Fibroblast of the aortic adventitia (primary cell): ENCODE data around the gene FAM9A. TPM values are rescaled to one million over a fixed set of nuclear protein-coding genes. Genes with fewer than 3 reads are reported as not detected.

Experiments used
- DNase-seq: peaks from one replicate; pipeline ENCODE4 v3.0.0-alpha.2; 2010; ENCODE audit warnings: low read depth
- H3K4me3 ChIP-seq: 2 replicates; pipeline ENCODE4 v1.5.1; 2011; ENCODE audit warnings: low read depth, mild to moderate bottlenecking, control low read depth, low read length, moderate library complexity
- total RNA-seq: library from RNA; depleted of rRNA; stranded (reverse); fragments of >200 nt; gene quantifications from 2 replicates; pipeline ENCODE4 v1.2.3, GENCODE V29; 2012; ENCODE audit warnings: low replicate concordance
- TF ChIP-seq, protein P1 (sequence below): IDR thresholded peaks from 2 replicates; pipeline ENCODE4 v1.5.1; 2011; ENCODE audit warnings: mild to moderate bottlenecking, low read length, control low read depth, inconsistent platforms; ENCODE audit not compliant: insufficient read depth

FAM9A gene
- total RNA-seq, 1 donor: not detected

DNA sequence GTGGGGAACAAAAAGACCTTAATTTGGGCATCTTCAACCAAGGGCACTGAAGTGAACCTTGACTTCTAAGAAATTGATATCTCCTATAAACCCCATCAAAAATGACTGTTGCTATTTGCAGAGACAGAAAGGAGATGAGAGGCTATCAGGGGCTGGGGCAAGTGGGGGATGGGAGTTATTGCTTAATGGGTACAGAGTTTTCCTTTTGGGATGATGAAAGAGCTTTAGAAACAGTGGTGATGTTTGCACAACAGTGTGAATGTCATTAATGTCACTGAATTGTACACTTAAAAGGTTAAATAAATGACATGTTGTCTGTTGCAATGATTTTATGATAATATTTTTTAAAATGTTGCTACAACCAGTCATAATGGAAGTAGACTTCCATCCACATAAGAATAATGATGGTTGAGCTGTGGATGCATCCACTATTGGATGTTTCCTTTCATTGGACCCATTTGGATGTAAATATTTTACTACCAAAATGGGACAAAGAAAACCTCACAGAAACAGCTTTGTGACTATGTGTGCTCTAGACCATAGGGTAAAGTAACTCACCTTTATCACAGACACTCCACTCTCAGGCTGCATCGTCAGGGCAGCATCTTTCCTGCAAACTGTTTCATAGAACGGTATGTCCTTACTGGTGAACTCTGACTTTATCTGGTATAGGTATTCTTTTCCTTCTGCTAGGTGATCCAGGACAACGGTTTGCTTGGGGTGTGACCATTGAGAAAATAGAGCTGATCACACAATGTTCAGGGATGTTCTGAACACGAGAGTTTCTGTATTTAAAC is 31.6 kb upstream of the FAM9A start:
- no peak overlapping the region for H3K4me3 ChIP-seq
- TF ChIP-seq, protein P1, sequence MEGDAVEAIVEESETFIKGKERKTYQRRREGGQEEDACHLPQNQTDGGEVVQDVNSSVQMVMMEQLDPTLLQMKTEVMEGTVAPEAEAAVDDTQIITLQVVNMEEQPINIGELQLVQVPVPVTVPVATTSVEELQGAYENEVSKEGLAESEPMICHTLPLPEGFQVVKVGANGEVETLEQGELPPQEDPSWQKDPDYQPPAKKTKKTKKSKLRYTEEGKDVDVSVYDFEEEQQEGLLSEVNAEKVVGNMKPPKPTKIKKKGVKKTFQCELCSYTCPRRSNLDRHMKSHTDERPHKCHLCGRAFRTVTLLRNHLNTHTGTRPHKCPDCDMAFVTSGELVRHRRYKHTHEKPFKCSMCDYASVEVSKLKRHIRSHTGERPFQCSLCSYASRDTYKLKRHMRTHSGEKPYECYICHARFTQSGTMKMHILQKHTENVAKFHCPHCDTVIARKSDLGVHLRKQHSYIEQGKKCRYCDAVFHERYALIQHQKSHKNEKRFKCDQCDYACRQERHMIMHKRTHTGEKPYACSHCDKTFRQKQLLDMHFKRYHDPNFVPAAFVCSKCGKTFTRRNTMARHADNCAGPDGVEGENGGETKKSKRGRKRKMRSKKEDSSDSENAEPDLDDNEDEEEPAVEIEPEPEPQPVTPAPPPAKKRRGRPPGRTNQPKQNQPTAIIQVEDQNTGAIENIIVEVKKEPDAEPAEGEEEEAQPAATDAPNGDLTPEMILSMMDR: no peak
- no peak for DNase-seq

DNA sequence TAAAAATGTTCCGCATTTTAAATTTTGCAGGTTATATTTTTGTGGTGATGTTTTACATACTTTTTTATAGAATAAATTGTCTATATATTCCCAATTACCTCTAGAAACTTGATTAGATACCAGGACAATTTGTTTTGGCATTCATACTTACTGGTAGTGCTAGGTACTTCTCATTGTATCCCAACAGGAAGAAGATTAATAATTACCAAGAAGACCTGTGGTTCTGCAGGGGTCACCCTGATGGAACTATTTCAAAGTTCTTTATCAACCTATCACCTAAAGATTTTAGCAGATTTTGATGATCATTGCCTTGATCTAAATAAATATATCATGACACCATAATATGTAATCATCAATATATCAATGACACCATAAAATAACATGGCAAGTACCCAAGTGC is 22.5 kb upstream of the FAM9A start:
- no peak overlapping the region for H3K4me3 ChIP-seq
- DNase-seq: no peak
- TF ChIP-seq, protein P1: no peak

DNA sequence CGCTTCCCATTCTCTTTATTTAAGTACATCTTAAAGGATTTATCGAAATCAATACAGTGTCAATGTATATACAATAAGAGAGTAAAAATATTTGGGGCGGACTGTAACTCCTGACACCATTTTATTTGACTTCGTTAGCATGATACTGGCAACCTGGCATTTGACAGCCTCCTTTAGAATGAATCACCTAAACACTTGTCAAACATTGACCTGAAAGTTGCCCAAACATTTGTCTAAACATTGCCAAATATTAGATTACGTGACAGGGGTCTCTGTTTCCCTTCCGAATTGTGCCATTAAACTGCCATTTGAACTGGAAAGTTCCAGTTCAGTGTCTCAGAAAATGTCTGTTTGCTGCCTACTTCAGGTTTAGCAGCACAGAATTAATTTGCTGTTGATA is 20.8 kb upstream of the FAM9A start:
- no peak overlapping the region for H3K4me3 ChIP-seq
- DNase-seq: no peak
- TF ChIP-seq, protein P1: no peak

DNA sequence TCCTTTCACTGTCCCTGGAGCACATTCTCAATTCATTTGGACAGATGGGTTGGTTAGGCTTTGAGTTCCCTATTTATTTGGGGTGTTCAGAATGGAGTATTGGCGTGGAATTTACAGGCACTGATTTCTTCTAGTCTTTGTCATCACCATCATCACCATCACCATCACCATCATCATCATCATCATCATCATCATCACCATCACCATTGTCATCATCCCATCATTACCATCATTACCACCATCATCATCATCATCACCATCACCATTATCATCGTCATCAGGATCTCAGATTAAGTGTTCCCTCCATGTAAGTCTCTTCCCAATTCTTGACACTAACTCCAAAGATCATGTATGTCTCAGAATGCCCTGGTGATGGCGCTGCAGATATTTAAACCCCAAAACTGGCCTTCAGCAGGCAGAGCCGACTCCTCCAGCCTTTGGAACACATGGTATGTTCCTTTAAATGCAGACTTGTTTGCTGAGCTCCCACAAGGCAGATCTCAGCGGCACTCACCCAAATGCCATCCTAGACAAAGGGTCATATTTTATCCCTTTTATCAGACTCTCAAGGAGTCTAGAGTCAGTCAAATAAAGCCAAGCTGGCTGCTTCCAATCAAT is 19.8 kb upstream of the FAM9A start:
- DNase-seq: no peak
- TF ChIP-seq, protein P1: no peak
- no peak overlapping the region for H3K4me3 ChIP-seq

DNA sequence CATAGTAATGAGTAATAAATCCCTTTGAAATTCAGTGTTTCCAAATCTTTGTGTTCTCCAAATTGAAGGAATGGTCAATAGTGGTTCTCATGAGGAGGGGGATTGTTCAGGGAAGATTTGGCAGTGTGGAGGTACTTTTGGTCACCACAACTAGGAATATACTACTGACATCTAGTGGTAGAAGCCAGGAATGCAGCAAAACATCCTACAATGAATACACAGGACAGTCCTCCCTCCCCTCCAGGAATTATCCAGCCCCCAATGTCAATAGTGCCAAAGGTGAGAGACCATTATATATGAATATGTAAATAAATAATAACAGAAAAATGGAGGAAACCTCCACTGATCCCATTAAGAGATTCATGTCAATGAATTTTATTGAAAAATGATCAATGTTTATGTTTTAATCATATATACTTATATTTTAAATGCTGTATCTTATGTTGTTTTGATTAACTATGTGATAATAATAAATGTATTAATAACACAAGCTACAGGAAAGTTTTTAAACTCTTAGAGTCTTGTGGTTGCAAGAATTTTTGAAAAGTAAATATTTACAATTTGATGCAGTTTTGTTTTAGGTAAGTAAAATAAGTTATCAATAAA is 14.4 kb upstream of the FAM9A start:
- H3K4me3 ChIP-seq: no peak overlapping the region
- peak; percentile 39 for DNase-seq
- TF ChIP-seq, protein P1: peak; percentile 85

DNA sequence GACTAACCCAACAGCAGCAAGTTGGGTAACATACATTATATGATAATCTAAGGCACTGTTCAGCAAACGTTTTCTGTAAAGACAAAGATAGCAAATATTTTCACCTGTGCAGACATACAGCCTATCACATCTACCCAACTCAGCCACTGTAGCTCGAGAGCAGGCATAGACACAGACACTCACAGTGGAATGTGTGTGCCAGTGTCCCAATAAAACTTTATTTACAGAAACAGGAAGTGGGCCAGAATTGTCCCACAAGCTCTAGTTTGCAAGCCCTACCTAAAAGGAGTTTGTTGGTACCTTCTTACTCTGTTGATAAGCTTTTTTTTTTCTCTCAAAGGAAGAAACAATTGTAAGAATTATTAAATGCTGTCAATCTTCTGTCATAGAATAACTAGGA is 11.9 kb upstream of the FAM9A start:
- TF ChIP-seq, protein P1: no peak
- DNase-seq: no peak
- no peak overlapping the region for H3K4me3 ChIP-seq
